HEK293 (cell line): ENCODE measurements around the gene ITGA5.

ENCODE experiments used
- CTCF ChIA-PET: fragments of 350-600 bp; formaldehyde crosslinking; extraction: SDS; loops from one replicate; lab custom pipeline; 2021; ENCODE audit warnings: antibody characterized with exemption; lab: Yijun Ruan, JAX
- POLR2A ChIA-PET: fragments of 300-600 bp; formaldehyde crosslinking; extraction: SDS; loops from one replicate; lab custom pipeline; 2020; ENCODE audit warnings: antibody characterized with exemption, inconsistent platforms; lab: Yijun Ruan, JAX
- H3K27ac ChIP-seq: fragments of 200-500 bp; sonication (Bioruptor generic); 2 replicates; pipeline ENCODE4 v1.5.1; 2014; ENCODE audit warnings: low read depth, low read length, control low read depth, inconsistent platforms; ENCODE audit errors: extremely low read depth
- H3K36me3 ChIP-seq, 2 experiments: fragments of 200-500 bp in 1 of 2; sonication (Bioruptor generic) in 1 of 2; 1 replicate in 1 of 2; 2 replicates in 1 of 2; pipeline ENCODE4 v1.5.1; 2014 to 2017; ENCODE audit warnings: inconsistent platforms in 2 of 2, low read length in 2 of 2; ENCODE audit not compliant: control insufficient read depth in 2 of 2, insufficient read depth in 1 of 2
- H3K4me1 ChIP-seq: fragments of 200-500 bp; sonication (Bioruptor generic); 2 replicates; pipeline ENCODE4 v1.5.1; 2014; ENCODE audit warnings: mild to moderate bottlenecking, low read length, inconsistent platforms; ENCODE audit not compliant: control insufficient read depth, insufficient read depth
- H3K4me3 ChIP-seq: 2 replicates; pipeline ENCODE4 v1.5.1; 2011; ENCODE audit warnings: low read depth, mild to moderate bottlenecking, control low read depth, low read length, moderate library complexity
- H3K9me3 ChIP-seq: fragments of 200-500 bp; sonication (Bioruptor generic); 2 replicates; pipeline ENCODE4 v1.5.1; 2014; ENCODE audit warnings: low read depth, low read length, inconsistent platforms; ENCODE audit not compliant: control insufficient read depth, insufficient read depth
- ATF2 ChIP-seq: fragments of 450-650 bp; formaldehyde crosslinking; IDR thresholded peaks from 2 replicates; pipeline ENCODE4 v1.5.1; 2016; ENCODE audit warnings: missing biosample characterization, missing genetic modification characterization, low read depth
- GLIS2 ChIP-seq: fragments of 450-650 bp; formaldehyde crosslinking; IDR thresholded peaks from 2 replicates; pipeline ENCODE4 v1.5.1; 2016; ENCODE audit warnings: missing biosample characterization, missing genetic modification characterization
- KLF9 ChIP-seq: fragments of 450-650 bp; formaldehyde crosslinking; IDR thresholded peaks from 2 replicates; pipeline ENCODE4 v1.5.1; 2016; ENCODE audit warnings: missing biosample characterization, missing genetic modification characterization, low read depth
- PRDM10 ChIP-seq: fragments of 450-650 bp; formaldehyde crosslinking; IDR thresholded peaks from 2 replicates; pipeline ENCODE4 v1.5.1; 2016; ENCODE audit warnings: missing biosample characterization, missing genetic modification characterization
- SALL2 ChIP-seq: fragments of 450-650 bp; formaldehyde crosslinking; IDR thresholded peaks from 2 replicates; pipeline ENCODE4 v1.5.0; 2017; ENCODE audit warnings: missing biosample characterization, mild to moderate bottlenecking, missing genetic modification characterization, borderline replicate concordance
- SP3 ChIP-seq: fragments of 450-650 bp; formaldehyde crosslinking; IDR thresholded peaks from 2 replicates; pipeline ENCODE4 v1.5.1; 2016; ENCODE audit warnings: missing biosample characterization, missing genetic modification characterization
- YY2 ChIP-seq: fragments of 450-650 bp; formaldehyde crosslinking; IDR thresholded peaks from 2 replicates; pipeline ENCODE4 v1.5.1; 2016; ENCODE audit warnings: missing biosample characterization, missing genetic modification characterization
- ZBTB10 ChIP-seq: fragments of 450-650 bp; formaldehyde crosslinking; IDR thresholded peaks from 2 replicates; pipeline ENCODE4 v1.5.1; 2016; ENCODE audit warnings: missing biosample characterization, missing genetic modification characterization
- ZBTB6 ChIP-seq: fragments of 450-650 bp; formaldehyde crosslinking; IDR thresholded peaks from 2 replicates; pipeline ENCODE4 v1.5.1; 2017; ENCODE audit warnings: missing biosample characterization, missing genetic modification characterization
- ZNF2 ChIP-seq: fragments of 450-650 bp; formaldehyde crosslinking; IDR thresholded peaks from 2 replicates; pipeline ENCODE4 v1.5.1; 2016; ENCODE audit warnings: missing biosample characterization, missing genetic modification characterization
- ZNF211 ChIP-seq: fragments of 450-650 bp; formaldehyde crosslinking; IDR thresholded peaks from 2 replicates; pipeline ENCODE4 v1.5.1; 2016; ENCODE audit warnings: low read depth, missing biosample characterization, missing genetic modification characterization
- ZNF214 ChIP-seq: fragments of 450-650 bp; formaldehyde crosslinking; IDR thresholded peaks from 2 replicates; pipeline ENCODE4 v1.5.1; 2017; ENCODE audit warnings: missing biosample characterization, mild to moderate bottlenecking, missing genetic modification characterization, borderline replicate concordance
- ZNF239 ChIP-seq: fragments of 450-650 bp; formaldehyde crosslinking; IDR thresholded peaks from 2 replicates; pipeline ENCODE4 v1.5.1; 2016; ENCODE audit warnings: missing biosample characterization, missing genetic modification characterization
- ZNF302 ChIP-seq: fragments of 450-650 bp; formaldehyde crosslinking; IDR thresholded peaks from 2 replicates; pipeline ENCODE4 v1.5.1; 2016; ENCODE audit warnings: missing biosample characterization, missing genetic modification characterization, low read depth
- ZNF335 ChIP-seq: fragments of 450-650 bp; formaldehyde crosslinking; conservative IDR thresholded peaks from 2 replicates; pipeline ENCODE4 v1.5.1; 2016; ENCODE audit warnings: missing biosample characterization, missing genetic modification characterization
- ZNF398 ChIP-seq: fragments of 450-650 bp; formaldehyde crosslinking; IDR thresholded peaks from 2 replicates; pipeline ENCODE4 v1.5.1; 2017; ENCODE audit warnings: missing biosample characterization, missing genetic modification characterization
- ZNF449 ChIP-seq: fragments of 450-650 bp; formaldehyde crosslinking; IDR thresholded peaks from 2 replicates; pipeline ENCODE4 v1.5.1; 2017; ENCODE audit warnings: missing biosample characterization, mild to moderate bottlenecking, missing genetic modification characterization, moderate library complexity
- ZNF530 ChIP-seq: fragments of 450-650 bp; formaldehyde crosslinking; IDR thresholded peaks from 2 replicates; pipeline ENCODE4 v1.5.1; 2016; ENCODE audit warnings: low read depth, missing biosample characterization, missing genetic modification characterization
- ZNF600 ChIP-seq: fragments of 450-650 bp; formaldehyde crosslinking; IDR thresholded peaks from 2 replicates; pipeline ENCODE4 v1.5.1; 2016; ENCODE audit warnings: missing biosample characterization, missing genetic modification characterization
- ZNF645 ChIP-seq: fragments of 450-650 bp; formaldehyde crosslinking; IDR thresholded peaks from 2 replicates; pipeline ENCODE4; 2016; ENCODE audit warnings: missing biosample characterization, missing genetic modification characterization

Gene ITGA5

GRCh38 chr12:54390668-54391551 lies 28.2 kb downstream of the ITGA5 start (continued):
- TF ChIP-seq SP3 (peak; percentile 91), GLIS2 (tag by site-specific recombination) (peak; percentile 89), ZBTB10 (tag by site-specific recombination) (peak; percentile 89), ZNF600 (tag by site-specific recombination) (no peak), ZNF335 (tag by site-specific recombination) (peak; percentile 57), SALL2 (tag by site-specific recombination) (no peak), ZNF211 (tag by site-specific recombination) (no peak), KLF9 (peak; percentile 85), PRDM10 (peak; percentile 67)

GRCh38 chr12:54390176-54390667 lies 28.8 kb downstream of the ITGA5 start:
- H3K27ac ChIP-seq = no peak overlapping the region
- ChIA-PET CTCF (interaction anchor here (0.6 to 4.8 kb wide), 3 partner anchors 10 to 156 kb away, joined by 4 to 61 read pairs (median 52); no protein-coding TSS in a partner anchor), POLR2A (interaction anchor here (0.6 kb wide), 1 partner anchor 9 kb away, joined by 3 read pairs; no protein-coding TSS in a partner anchor)
- peaks cover 25% of the 10 kb centered on the region for H3K4me1 ChIP-seq
- H3K36me3 ChIP-seq = peaks cover 0 to 9% of the 10 kb centered on the region in 2 experiments; a peak in 1 of 3 replicates
- H3K4me3 ChIP-seq = peak overlapping the region; percentile 8; the same call in 1 of the 2 replicates
- no peaks in the 10 kb centered on the region for H3K9me3 ChIP-seq
- TF ChIP-seq ZNF214 (tag by site-specific recombination) (no peak), ZNF530 (tag by site-specific recombination) (no peak), ZNF398 (tag by site-specific recombination) (0 out of 2 replicates have a peak, but pooled peaks have one; percentile 46), ZNF2 (no peak), ZNF335 (tag by site-specific recombination) (no peak), ZNF449 (no peak), ATF2 (tag by site-specific recombination) (no peak), ZBTB6 (tag by site-specific recombination) (no peak), ZNF239 (no peak), ZNF302 (tag by site-specific recombination) (no peak), YY2 (no peak), ZNF645 (tag by site-specific recombination) (no peak)
